AG04450 (cell line): ENCODE results near the gene PROS1. TPM values are rescaled to one million over a fixed set of nuclear protein-coding genes. Genes with fewer than 3 reads are reported as not detected.

Experiments
- CTCF ChIA-PET: fragments of 300-600, 350-600 bp; formaldehyde crosslinking; extraction: SDS; loops from one replicate; lab custom pipeline; 2022; ENCODE audit warnings: antibody characterized with exemption, inconsistent platforms; lab: Charles Lee
- POLR2A ChIA-PET: fragments of 350-600 bp; formaldehyde crosslinking; extraction: SDS; loops from one replicate; lab custom pipeline; 2021; ENCODE audit warnings: antibody characterized with exemption, inconsistent platforms; lab: Yijun Ruan, JAX
- DNase-seq: peaks from one replicate; pipeline ENCODE4 v3.0.0-alpha.2; 2011; ENCODE audit warnings: low read depth, low spot score
- H3K27ac ChIP-seq: one replicate; pipeline ENCODE4 v1.5.1; 2012; ENCODE audit warnings: low read depth, low read length, control low read depth
- H3K27me3 ChIP-seq: one replicate; pipeline ENCODE4 v1.6.0; 2012; ENCODE audit warnings: low read length; ENCODE audit not compliant: control insufficient read depth, insufficient read depth
- H3K4me3 ChIP-seq: 2 replicates; pipeline ENCODE4 v1.5.1; 2011; ENCODE audit warnings: mild to moderate bottlenecking, low read depth, low read length, control low read depth
- H3K9me3 ChIP-seq: 2 replicates; pipeline ENCODE4 v1.5.1; 2012; ENCODE audit warnings: low read length; ENCODE audit not compliant: control insufficient read depth, insufficient read depth
- polyA plus RNA-seq: library from polyadenylated mRNA; depleted of rRNA; stranded (reverse); fragments of >200 nt; gene quantifications from 2 replicates; pipeline ENCODE4 v1.2.3, GENCODE V29; 2011
- TF ChIP-seq, protein P1 (sequence below): IDR thresholded peaks from 2 replicates; pipeline ENCODE4 v1.5.1; 2011; ENCODE audit warnings: low read depth, low read length, control low read depth, inconsistent platforms

Gene PROS1
- polyA plus RNA-seq, 1 experiment = 11.5 TPM

DNA sequence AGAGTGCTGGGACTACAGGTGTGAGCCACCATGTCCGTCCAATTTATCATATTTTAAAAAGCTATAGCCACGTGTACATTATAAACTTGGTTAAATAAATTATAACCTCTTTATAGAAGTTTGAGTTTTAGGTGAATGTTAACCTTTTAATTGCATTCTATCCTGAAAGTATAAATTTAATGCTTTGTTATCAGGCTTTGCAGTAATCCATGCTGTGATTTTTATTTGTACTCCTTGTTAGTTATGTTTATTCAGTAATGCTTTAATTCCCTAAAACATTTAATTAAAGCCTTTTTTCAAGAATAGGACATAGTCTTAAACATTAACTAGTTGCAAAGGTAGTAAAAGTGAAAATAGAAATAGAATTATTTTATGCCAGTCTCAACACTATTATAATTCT lies 17.9 kb upstream of the PROS1 start:
- Histone ChIP-seq H3K9me3 (no peaks in the 10 kb centered on the region), H3K4me3 (no peak overlapping the region), H3K27me3 (no peaks in the 10 kb centered on the region), H3K27ac (no peak overlapping the region)
- CTCF ChIA-PET = interaction anchor here (0.8 kb wide), 1 partner anchor 78 kb away, joined by 4 read pairs; no protein-coding TSS in a partner anchor
- no peak for DNase-seq
- TF ChIP-seq, protein P1, sequence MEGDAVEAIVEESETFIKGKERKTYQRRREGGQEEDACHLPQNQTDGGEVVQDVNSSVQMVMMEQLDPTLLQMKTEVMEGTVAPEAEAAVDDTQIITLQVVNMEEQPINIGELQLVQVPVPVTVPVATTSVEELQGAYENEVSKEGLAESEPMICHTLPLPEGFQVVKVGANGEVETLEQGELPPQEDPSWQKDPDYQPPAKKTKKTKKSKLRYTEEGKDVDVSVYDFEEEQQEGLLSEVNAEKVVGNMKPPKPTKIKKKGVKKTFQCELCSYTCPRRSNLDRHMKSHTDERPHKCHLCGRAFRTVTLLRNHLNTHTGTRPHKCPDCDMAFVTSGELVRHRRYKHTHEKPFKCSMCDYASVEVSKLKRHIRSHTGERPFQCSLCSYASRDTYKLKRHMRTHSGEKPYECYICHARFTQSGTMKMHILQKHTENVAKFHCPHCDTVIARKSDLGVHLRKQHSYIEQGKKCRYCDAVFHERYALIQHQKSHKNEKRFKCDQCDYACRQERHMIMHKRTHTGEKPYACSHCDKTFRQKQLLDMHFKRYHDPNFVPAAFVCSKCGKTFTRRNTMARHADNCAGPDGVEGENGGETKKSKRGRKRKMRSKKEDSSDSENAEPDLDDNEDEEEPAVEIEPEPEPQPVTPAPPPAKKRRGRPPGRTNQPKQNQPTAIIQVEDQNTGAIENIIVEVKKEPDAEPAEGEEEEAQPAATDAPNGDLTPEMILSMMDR = no peak
- POLR2A ChIA-PET = no interaction called here

DNA sequence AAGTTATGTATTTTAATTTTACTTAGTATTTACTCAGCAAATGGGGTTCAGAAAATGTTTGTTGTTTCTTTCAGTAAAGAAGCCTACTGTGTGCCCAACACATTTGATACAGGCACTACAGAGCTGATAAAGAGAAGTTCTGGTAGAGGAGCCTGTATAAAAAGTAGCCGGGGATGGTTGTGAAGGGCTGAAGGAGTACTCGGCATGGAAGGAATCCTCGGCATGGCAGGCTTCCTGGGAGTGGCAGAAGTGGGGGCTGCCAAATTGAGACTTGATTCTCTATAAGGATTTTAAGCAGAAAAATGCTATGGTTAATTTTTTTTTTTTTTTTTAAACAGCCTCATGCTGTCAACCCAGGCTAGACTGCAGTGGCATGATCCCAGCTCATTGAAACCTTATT lies 15.5 kb upstream of the PROS1 start:
- H3K4me3 ChIP-seq = no peak overlapping the region
- ChIA-PET POLR2A (interaction anchor here (0.7 kb wide), 1 partner anchor 13 kb away, joined by 7 read pairs; no protein-coding TSS in a partner anchor), CTCF (interaction anchor here (0.9 to 1.7 kb wide), 4 partner anchors 14 to 80 kb away, joined by 3 to 11 read pairs (median 4); no protein-coding TSS in a partner anchor)
- no peak for DNase-seq
- H3K27me3 ChIP-seq = no peaks in the 10 kb centered on the region
- no peak overlapping the region for H3K27ac ChIP-seq
- no peaks in the 10 kb centered on the region for H3K9me3 ChIP-seq
- TF ChIP-seq, protein P1 = no peak

DNA sequence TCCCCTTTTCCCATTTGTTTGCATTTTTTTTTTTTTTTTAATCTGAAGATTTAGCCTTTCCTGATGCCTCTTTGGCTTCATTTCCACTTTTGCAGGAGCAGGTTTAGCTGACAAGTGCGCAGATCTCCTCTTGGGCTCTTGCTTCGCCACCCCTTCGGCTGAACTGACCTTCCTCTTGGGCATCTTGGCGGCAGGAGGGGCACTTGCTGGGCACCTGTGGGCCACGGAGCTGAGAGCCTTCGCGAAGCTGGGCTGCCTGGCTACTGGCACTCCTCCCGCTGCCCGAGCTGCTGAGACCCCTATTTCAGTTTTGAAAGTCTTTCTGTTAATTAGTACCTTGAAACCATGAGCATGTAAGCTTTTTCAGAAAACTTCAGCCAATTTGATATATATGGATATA lies 15.1 kb upstream of the PROS1 start:
- Histone ChIP-seq H3K4me3 (no peak overlapping the region), H3K27ac (no peak overlapping the region), H3K27me3 (no peaks in the 10 kb centered on the region), H3K9me3 (no peaks in the 10 kb centered on the region)
- ChIA-PET POLR2A (interaction anchor here (0.7 to 1.4 kb wide), 2 partner anchors 9 to 14 kb away, joined by 7 to 12 read pairs; partner anchors contain the start of gene ARL13B), CTCF (interaction anchor here (0.9 to 1.7 kb wide), 3 partner anchors 14 to 81 kb away, joined by 3 to 11 read pairs (median 6); no protein-coding TSS in a partner anchor)
- DNase-seq = no peak
- TF ChIP-seq, protein P1 = no peak

DNA sequence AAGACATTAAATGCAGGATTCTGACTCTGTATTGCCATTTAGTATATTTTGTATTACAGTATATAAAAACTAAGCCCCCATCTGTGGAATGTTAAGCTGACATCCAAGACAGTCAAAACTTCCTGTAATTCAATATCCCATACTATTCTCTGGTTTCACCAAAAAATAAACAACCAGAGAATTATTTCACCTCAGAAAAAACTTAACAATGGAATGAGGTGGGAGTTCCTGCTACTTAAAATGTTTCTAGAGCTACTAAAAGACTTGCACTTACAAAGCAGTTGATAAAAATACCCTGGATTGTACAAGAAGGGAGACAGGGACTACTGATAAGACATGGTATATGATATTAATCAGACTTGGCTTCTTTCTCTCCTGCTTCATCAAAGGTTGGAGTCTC lies 14.6 kb upstream of the PROS1 start:
- POLR2A ChIA-PET = interaction anchor here (1.4 kb wide), 1 partner anchor 9 kb away, joined by 12 read pairs; the partner anchor contains the start of gene ARL13B
- CTCF ChIA-PET = interaction anchor here (0.9 to 1.7 kb wide), 3 partner anchors 15 to 81 kb away, joined by 3 to 11 read pairs (median 6); no protein-coding TSS in a partner anchor
- no peak for DNase-seq

DNA sequence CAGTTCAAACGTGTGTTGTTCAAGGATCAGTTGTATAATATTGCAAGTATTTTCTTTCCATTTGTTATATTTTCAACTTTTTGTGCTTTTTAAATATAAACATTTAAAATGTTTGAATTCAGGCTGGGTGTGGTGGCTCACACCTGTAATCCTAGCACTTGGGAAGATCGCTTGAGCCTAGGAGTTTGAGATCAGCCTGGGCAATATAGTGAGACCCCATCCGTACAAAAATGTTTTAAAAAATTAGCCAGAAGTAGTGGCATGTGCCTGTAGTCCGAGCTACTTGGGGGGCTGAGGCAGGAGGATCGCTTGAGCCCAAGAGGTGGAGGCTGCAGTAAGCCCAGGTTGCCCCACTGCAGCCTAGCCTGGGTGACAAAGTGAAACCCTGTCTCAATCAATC lies 10.9 kb upstream of the PROS1 start:
- ChIA-PET POLR2A (no interaction called here), CTCF (no interaction called here)
- no peak for DNase-seq
- H3K27me3 ChIP-seq = no peaks in the 10 kb centered on the region
- TF ChIP-seq, protein P1 = no peak
- no peak overlapping the region for H3K27ac ChIP-seq
- H3K9me3 ChIP-seq = no peaks in the 10 kb centered on the region; the same call in 1 of the 2 replicates
- no peak overlapping the region for H3K4me3 ChIP-seq

More for the DNA sequence above, 14.6 kb upstream of the PROS1 start:
- no peak overlapping the region for H3K4me3 ChIP-seq
- H3K27me3 ChIP-seq = no peaks in the 10 kb centered on the region
- TF ChIP-seq, protein P1 = no peak
- no peaks in the 10 kb centered on the region for H3K9me3 ChIP-seq
- no peak overlapping the region for H3K27ac ChIP-seq
